Breast epithelium (tissue), 3 donors: ENCODE data around the gene ARHGAP15.

ENCODE experiments used
- POLR2A ChIP-seq: fragments of 450-650 bp; IDR thresholded peaks from one replicate; pipeline ENCODE4 v1.6.1; 2016; ENCODE audit warnings: antibody characterized with exemption, mild to moderate bottlenecking, moderate library complexity
- POLR2AphosphoS5 ChIP-seq, 3 donors: sonication (generic); formaldehyde crosslinking; IDR thresholded peaks; one replicate each; pipeline ENCODE4 v1.6.1; 2017; ENCODE audit warnings: antibody characterized with exemption in 3 of 3
- TF ChIP-seq, protein P1 (sequence below), 3 donors: fragments of 450-650 bp; IDR thresholded peaks; one replicate each; pipeline ENCODE4 v1.5.1; 2016 to 2017; ENCODE audit warnings: antibody characterized with exemption in 3 of 3, mild to moderate bottlenecking in 3 of 3, moderate library complexity in 3 of 3

DNA sequence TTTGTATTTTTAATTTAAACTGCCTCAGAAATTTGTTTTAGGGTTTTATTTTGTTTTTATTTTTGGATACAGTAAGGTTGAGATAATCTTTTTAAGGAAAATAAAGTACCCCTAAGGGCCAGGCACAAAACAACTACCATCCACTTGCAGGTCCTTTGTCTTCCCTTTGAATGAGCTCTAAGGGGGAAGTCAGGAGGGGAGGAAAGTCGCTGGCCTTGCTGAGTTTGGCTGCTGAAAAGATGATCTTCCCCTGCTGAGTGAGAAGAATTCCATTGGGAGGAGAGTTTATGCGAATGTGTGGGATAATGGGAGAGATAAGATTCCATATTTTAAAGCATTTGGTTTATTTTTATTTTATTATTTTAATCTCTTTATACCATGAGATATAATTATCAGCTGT lies 100.7 kb downstream of the ARHGAP15 start:
- TF ChIP-seq, protein P1, sequence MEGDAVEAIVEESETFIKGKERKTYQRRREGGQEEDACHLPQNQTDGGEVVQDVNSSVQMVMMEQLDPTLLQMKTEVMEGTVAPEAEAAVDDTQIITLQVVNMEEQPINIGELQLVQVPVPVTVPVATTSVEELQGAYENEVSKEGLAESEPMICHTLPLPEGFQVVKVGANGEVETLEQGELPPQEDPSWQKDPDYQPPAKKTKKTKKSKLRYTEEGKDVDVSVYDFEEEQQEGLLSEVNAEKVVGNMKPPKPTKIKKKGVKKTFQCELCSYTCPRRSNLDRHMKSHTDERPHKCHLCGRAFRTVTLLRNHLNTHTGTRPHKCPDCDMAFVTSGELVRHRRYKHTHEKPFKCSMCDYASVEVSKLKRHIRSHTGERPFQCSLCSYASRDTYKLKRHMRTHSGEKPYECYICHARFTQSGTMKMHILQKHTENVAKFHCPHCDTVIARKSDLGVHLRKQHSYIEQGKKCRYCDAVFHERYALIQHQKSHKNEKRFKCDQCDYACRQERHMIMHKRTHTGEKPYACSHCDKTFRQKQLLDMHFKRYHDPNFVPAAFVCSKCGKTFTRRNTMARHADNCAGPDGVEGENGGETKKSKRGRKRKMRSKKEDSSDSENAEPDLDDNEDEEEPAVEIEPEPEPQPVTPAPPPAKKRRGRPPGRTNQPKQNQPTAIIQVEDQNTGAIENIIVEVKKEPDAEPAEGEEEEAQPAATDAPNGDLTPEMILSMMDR (IDR thresholded peaks at IDR 0.05): no peak
- TF ChIP-seq POLR2AphosphoS5 (IDR thresholded peaks at IDR 0.05): no peak
- no peak for TF ChIP-seq POLR2A
